ENCODE measurements around the gene PHLDA3. TPM values are rescaled to one million over a fixed set of nuclear protein-coding genes. Genes with fewer than 3 reads are reported as not detected.

The PHLDA3 gene
- total RNA-seq, result 10 to 100 TPM; 25.2 to 48.8 TPM

DNA sequence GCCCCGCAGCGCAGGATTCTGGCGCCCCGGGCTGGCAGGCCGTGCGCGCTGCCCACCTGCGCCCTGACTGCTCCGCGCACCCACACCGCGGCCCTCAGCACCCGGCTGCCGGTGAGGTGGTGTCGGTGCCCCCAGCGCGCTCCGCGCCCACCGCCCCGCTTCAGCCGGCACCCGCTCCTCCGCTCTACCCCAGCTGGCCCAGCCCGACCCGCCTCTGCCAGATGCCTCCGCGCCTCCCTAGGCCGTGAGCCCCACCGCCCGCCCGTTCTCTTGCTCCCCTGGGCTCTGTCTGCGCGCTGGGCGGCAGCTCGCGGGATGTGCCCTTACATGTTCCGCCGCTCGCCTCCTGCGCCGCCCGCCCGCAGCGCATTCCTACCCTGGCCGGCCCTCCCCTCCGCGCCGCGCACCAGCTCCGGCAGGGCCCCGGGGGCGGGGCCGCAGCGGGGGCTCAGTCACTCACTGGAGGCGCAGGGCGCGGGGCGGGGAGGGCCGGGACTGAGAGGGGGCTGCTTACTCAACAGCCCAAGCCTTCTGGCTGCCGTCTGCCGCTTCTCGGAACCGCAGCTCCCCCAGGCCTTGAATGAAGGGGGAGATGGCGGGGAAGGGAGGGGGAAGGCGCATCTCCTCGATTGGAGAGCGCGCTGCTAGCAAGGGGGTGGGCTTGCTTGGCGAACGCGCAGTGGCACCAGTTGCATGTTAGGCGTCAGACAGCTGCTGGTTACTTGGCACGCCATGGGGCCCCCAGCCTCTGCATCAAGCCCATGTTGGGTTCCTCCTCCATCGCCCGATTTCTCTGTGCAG, at the start of gene PHLDA3:
PHLDA3 (minus strand) TSS at position 345 of the 801 bp plus-strand sequence. CDS start 402 bp downstream, outside the sequence.
- Histone ChIP-seq H3K27ac (peak within 1 kb of the TSS; percentile 66 to 86 (median 74)), H3K36me3 (replicated peaks in 1 of 2; ENCODE audit: insufficient read depth in 1 of 2, low read depth in 2 of 2) (no peaks in the 10 kb centered on the region), H3K9me3 (no peaks in the 10 kb centered on the region), H3K4me3 (peak within 1 kb of the TSS; percentile 10 to 31), H3K27me3 (no peaks in the 10 kb centered on the region), H3K4me1 (peaks cover 33% of the 10 kb centered on the region)
- DNase-seq (peak; percentile 73 to 84 (median 77)), ATAC-seq (peak; percentile 87)
- intact Hi-C loops (cut with DNase I), result no loop called here
- 2 to 15% methylated on average over 23 to 73 of the region's 76 CpGs for WGBS, 2 donors
- TF ChIP-seq, protein P1, sequence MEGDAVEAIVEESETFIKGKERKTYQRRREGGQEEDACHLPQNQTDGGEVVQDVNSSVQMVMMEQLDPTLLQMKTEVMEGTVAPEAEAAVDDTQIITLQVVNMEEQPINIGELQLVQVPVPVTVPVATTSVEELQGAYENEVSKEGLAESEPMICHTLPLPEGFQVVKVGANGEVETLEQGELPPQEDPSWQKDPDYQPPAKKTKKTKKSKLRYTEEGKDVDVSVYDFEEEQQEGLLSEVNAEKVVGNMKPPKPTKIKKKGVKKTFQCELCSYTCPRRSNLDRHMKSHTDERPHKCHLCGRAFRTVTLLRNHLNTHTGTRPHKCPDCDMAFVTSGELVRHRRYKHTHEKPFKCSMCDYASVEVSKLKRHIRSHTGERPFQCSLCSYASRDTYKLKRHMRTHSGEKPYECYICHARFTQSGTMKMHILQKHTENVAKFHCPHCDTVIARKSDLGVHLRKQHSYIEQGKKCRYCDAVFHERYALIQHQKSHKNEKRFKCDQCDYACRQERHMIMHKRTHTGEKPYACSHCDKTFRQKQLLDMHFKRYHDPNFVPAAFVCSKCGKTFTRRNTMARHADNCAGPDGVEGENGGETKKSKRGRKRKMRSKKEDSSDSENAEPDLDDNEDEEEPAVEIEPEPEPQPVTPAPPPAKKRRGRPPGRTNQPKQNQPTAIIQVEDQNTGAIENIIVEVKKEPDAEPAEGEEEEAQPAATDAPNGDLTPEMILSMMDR (IDR thresholded peaks at IDR 0.05), result peak in 2 of 7 experiments; percentile 24 to 28
- peak; percentile 71 to 83 (median 77) for TF ChIP-seq POLR2A (IDR thresholded peaks at IDR 0.05)

DNA sequence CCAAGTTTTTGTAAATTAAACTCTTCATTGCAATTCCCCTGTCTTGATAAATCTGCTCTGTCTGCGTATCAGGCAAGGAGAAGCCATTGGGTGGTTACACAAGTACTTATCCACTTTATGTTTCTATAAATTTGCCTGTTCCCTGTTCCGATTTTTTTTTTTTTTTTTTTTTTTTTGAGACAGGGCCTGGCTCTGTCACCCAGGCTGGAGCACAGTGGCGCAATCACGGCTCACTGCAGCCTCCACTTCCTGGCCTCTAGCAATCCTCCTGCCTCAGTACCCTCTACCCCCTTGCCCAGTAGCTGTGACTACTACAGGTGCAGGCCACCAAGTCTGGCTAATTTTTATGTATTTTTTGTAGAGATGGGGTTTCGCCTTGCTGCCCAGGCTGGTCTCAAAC, 49.1 kb upstream of the PHLDA3 start:
- Histone ChIP-seq H3K27me3 (no peaks in the 10 kb centered on the region), H3K4me3 (no peak overlapping the region), H3K9me3 (no peaks in the 10 kb centered on the region), H3K27ac (peak overlapping the region in 3 of 4 donors; percentile 11 to 52 (median 51)), H3K36me3 (replicated peaks in 1 of 2; ENCODE audit: insufficient read depth in 1 of 2, low read depth in 2 of 2) (no peaks in the 10 kb centered on the region), H3K4me1 (peaks cover 28% of the 10 kb centered on the region)
- ATAC-seq, result no peak
- intact Hi-C loops (cut with DNase I), result loop anchor here (5.0 kb wide), 1 partner anchor 36 kb away; no protein-coding TSS in a partner anchor
- no peak for TF ChIP-seq POLR2A (IDR thresholded peaks at IDR 0.05)
- TF ChIP-seq, protein P1 (IDR thresholded peaks at IDR 0.05), result no peak
- no peak for DNase-seq
- WGBS, 2 donors, result 81 to 83% methylated on average over 5 of the region's 5 CpGs

DNA sequence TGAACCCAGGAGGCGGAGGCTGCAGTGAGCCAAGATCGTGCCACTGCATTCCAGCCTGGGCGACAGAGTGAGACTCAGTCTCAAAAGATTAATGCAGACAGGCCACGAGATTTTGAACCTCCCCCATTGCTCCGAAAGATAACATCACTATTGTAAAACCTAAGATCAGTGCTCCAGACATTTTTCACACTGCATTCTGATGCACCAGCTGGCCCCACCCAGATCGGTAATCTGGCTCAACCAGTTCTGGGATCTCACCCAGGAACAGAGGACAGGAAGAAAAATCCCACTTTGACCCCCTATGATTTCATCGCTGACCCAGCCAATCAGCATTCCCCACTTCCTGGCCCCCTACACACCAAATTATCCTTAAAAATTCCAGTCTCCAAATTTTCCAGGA, 48.6 kb upstream of the PHLDA3 start:
- no peaks in the 10 kb centered on the region for H3K27me3 ChIP-seq
- intact Hi-C loops (cut with DNase I), result loop anchor here (5.0 kb wide), 1 partner anchor 35 kb away; no protein-coding TSS in a partner anchor
- peaks cover 33% of the 10 kb centered on the region for H3K4me1 ChIP-seq
- 57 to 64% methylated on average over 6 to 7 of the region's 7 CpGs for WGBS, 2 donors
- H3K9me3 ChIP-seq, result no peaks in the 10 kb centered on the region
- no peak overlapping the region for H3K4me3 ChIP-seq
- no peak for TF ChIP-seq POLR2A (IDR thresholded peaks at IDR 0.05)
- TF ChIP-seq, protein P1 (IDR thresholded peaks at IDR 0.05), result no peak
- peak in 1 of 4 donors; percentile 41 for DNase-seq
- H3K27ac ChIP-seq, result peak overlapping the region in 3 of 4 donors; percentile 11 to 52 (median 51)
- H3K36me3 ChIP-seq (replicated peaks in 1 of 2; ENCODE audit: insufficient read depth in 1 of 2, low read depth in 2 of 2), result no peaks in the 10 kb centered on the region
- peak; percentile 55 for ATAC-seq

DNA sequence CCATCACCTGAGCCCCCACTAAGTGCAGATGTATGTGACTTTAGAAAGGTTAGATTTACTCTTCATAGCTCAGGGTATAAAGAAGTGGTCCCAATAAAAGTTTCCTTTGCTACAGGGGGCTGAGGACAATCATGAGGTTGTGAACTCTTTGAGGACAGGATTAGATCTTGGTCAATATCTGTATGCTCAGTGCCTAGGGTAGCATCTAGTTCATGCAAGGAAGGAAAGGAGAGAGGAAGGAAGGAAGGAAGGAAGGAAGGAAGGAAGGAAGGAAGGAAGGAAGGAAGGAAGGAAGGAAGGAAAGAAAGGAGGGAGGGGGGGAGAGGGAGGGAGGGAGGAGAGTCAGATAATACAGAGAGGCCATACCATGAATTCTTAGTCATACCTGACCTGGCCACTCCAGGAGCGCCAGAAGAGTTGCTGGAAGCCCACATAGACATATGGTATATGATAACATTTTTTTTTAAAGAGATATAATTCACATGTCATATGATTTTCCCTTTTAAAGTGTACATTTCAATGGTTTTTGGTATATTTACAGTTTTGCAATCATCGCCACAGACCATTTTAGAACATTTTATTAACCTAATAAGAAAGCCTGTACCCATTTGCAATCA, 47.6 kb upstream of the PHLDA3 start:
- WGBS, 2 donors, result 91 to 96% methylated on average over 2 of the region's 2 CpGs
- Histone ChIP-seq H3K36me3 (replicated peaks in 1 of 2; ENCODE audit: insufficient read depth in 1 of 2, low read depth in 2 of 2) (no peaks in the 10 kb centered on the region), H3K27ac (peak overlapping the region in 1 of 4 donors; percentile 17), H3K27me3 (no peaks in the 10 kb centered on the region), H3K9me3 (no peaks in the 10 kb centered on the region), H3K4me1 (peaks cover 43% of the 10 kb centered on the region), H3K4me3 (no peak overlapping the region)
- no peak for TF ChIP-seq POLR2A (IDR thresholded peaks at IDR 0.05)
- TF ChIP-seq, protein P1 (IDR thresholded peaks at IDR 0.05), result no peak
- intact Hi-C loops (cut with DNase I), result loop anchor here (5.0 kb wide), 1 partner anchor 34 kb away; no protein-coding TSS in a partner anchor
- DNase-seq (no peak), ATAC-seq (no peak)
